AG10803 (cell line): ENCODE results near the gene BLID.

Source experiments
- DNase-seq: peaks from one replicate; pipeline ENCODE4 v3.0.0; 2010; ENCODE audit warnings: low read depth
- H3K4me3 ChIP-seq: 2 replicates; pipeline ENCODE4 v1.5.1; 2011; ENCODE audit warnings: mild to moderate bottlenecking, low read length, control low read depth
- CTCF ChIP-seq: conservative IDR thresholded peaks from 2 replicates; pipeline ENCODE4 v1.5.1; 2011; ENCODE audit warnings: mild to moderate bottlenecking, low read length, control low read depth, inconsistent platforms

The BLID gene

GRCh38 chr11:122069707-122070360, 46.2 kb downstream of the BLID start:
- peak; percentile 91 for DNase-seq
- no peak for TF ChIP-seq CTCF
- no peak overlapping the region for H3K4me3 ChIP-seq

- no peak for TF ChIP-seq CTCF
- no peak for DNase-seq
- no peak overlapping the region for H3K4me3 ChIP-seq
Measured at GRCh38 chr11:122068837-122069236, 47.2 kb downstream of the BLID start.

GRCh38 chr11:122068141-122068540, 47.9 kb downstream of the BLID start:
- no peak overlapping the region for H3K4me3 ChIP-seq
- peak; percentile 72 for DNase-seq
- TF ChIP-seq CTCF = no peak
